NCI-H82 (cell line): ENCODE data around the gene YIPF3.
"Not testable (repeated sequence)": the region's sequence is repeated elsewhere in the genome, so short reads cannot be mapped to it uniquely, and the experiment has no call there.

Experiments
- DNase-seq: peaks from one replicate; lab custom pipeline; 2025; lab: John Stamatoyannopoulos, UW

Gene YIPF3

DNA sequence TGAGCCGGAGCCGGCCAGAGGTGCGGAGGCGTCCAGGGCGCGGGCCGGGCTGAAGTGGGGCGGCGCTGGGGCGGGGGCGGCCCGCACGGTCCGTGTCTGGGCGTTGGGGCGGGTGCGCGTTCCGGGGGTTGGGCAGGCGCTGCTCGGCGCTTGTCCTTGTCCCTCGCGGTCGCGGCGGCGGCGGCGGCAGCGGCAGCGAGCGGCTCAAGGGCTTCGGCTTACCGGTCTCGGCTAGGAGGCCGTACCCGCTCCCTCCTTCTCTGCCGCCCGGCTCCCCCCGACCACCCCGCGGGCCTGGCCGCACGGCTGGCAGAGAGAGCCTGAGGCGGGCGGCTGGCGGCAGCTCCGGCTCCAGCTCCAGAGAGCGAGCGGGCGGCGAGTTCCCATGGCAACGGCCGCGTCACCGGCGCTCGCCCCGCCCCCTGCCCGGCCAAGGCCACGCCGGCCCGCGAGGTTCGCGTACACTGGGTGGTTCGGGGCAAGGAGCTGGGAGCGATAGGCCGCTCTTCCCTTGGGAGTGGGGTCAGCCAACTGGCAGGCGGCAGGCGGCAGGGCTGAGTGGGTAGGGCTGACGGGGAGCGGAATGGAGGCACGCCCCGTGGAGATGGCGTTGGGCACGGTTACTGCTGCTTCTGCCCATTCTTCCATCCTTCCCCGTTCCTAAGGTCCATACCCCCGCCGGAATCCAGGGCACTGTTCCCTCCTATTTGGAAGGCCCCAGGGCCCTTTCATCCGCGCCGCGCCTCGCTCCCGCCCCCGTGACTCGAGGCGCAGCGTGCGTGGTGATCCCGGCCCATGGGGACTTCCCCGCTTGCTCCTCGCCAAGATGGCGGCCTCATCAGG, 6.5 kb downstream of the YIPF3 start, which contains the start of gene LRRC73:
Gene LRRC73, minus strand, starts transcription at position 363 of the 843 bp plus-strand sequence. CDS start 561 bp downstream, outside the sequence.
- peak; percentile 83 for DNase-seq

DNA sequence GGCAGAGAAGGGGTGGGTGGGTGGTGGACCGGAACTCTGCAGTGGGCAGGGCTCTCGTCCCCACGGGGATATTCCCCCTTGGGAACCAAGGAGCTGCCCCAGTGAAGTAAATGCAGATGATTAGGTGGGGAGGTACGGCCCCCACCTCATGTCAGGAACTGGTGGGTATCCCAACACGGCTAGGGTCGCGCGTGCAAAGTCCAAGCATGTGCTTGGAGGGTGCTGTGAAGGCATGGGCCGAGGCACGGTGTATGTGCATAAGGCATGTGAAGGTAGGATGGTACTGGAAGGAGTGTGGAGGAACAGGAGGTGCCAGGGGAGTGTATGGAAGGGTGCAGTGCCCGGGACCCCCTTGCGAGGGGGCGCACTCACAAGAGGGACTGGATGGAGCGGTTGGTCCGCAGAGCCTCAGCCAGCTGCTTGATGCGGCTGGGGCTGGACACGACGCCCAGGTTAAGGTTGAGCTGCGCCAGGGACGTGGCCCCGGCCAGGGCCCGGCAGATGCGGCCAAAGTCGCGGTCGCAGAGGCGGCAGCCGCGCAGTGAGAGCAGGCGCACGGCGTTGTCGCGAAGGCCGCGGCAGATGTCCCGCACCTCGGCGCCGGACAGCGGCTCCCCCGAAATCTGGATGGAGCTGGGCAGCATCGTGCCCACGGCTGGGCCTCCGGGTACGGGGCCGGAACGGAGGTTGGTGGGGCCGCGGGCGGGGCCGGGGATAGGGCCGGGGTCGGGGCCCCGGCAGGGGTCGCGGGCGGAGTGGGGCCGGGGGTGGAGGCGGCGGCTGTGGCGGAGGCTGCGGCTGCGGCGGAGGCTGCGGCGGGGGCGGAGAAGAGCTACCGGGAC, 7.4 kb downstream of the YIPF3 start:
- no peak for DNase-seq

DNA sequence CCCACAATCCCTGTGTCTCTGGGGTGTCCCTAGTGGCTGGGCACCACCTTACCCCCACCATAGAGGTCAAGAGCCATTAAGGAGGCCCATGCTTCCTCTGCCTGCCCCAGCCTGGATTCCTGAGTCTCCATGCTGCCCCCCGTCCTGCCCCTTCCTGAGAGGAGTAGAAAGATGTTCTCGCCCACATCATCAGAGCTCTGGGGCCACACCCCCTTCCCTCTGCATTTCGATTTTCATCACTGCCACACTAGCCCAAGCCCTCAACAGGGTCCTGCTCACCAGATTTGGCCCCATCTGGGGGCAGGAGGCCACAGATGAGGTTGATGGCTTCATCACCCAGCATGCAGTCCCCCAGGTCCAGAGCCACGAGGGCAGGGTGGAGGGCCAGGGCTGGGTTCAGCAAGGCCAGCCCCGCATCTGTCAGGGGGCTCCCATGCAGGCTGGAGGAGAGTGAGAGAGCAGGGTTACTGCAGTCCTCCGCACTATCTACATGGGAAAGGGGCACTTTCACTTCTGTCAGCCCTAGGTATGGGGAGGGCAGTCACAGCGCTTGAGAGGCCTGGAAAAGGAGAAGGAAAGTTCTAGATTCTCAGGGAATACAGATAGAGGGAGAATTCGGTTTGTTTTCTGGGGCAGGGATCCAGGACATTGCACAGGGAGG, 8.1 kb downstream of the YIPF3 start:
- DNase-seq = no peak

DNA sequence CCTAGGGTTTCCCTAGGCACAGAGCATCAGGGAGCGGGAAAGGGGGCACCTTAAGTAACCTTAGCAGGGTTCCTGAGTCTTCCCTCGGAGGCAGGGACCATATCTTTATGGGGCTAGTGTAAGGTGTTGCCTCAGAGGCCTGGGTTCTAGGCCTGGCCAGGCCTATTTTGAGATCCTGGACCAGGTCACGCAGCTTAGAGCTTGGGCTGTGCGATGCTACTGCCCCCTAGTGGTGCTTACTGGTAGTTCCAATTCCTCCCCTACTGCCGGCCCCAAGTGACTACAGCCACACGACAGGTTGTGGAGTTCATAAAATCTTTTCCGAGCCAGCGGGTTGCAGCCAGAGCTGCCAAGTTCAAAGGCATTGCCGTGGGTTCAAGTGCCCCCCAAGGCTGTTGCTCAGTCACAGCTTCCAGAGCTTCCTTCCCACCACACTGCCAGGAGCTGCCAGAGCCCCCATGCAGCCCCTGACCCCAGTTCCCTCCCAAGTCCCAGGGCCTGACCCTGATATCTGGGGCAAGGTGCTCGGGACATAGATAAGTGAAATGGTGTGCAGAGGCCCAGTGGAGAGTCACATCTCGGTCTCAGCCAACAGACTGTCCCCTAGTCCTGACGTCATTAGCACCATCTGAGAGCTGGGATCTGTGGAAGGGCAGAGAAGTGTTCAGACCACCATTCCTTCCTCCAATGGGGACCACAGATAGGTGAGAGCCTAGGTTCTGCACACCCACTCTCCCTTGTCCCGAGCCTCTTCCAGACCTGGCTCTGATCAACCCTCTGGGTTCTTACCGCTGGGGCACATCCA, 9.9 kb downstream of the YIPF3 start:
- peak; percentile 89 for DNase-seq

DNA sequence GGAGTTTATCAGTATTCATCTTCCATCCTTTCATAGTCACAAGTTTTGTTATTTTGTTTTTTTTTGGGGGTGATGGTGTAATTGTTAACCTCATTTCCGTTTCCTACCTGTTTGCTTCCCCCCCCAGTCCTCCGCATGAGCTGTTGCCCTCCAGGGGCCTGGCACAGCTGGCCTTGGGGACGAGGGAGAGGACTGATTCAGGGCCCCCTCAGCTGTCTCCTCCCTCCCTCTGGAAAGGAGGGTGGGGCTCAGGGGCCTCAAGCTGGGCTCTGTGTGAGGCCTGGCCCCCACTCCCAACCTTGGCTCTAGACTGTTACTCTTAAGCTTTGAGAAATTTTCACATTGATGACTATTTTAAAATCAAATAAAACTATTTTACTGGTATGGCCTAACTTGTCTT, 10.6 kb downstream of the YIPF3 start:
- DNase-seq = no peak

DNA sequence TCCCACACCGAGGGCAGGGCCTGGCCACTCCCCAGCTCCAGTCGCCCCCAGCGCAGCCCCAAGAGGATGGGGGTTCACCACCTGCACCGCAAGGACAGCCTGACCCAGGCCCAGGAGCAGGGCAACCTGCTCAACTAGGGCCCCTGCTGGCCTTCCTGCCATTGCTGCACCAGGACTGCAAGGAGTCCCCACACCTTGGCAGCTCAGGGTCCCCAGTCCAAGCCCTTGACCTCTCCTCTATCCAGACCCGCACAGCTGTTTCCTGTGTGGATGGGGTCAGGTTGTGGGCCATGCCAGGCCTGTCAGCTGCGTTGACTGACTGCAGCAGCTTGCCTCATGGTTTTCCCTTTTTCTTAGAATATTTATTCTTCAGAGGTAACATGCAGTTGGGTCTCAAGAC, 11.0 kb downstream of the YIPF3 start:
- no peak for DNase-seq

DNA sequence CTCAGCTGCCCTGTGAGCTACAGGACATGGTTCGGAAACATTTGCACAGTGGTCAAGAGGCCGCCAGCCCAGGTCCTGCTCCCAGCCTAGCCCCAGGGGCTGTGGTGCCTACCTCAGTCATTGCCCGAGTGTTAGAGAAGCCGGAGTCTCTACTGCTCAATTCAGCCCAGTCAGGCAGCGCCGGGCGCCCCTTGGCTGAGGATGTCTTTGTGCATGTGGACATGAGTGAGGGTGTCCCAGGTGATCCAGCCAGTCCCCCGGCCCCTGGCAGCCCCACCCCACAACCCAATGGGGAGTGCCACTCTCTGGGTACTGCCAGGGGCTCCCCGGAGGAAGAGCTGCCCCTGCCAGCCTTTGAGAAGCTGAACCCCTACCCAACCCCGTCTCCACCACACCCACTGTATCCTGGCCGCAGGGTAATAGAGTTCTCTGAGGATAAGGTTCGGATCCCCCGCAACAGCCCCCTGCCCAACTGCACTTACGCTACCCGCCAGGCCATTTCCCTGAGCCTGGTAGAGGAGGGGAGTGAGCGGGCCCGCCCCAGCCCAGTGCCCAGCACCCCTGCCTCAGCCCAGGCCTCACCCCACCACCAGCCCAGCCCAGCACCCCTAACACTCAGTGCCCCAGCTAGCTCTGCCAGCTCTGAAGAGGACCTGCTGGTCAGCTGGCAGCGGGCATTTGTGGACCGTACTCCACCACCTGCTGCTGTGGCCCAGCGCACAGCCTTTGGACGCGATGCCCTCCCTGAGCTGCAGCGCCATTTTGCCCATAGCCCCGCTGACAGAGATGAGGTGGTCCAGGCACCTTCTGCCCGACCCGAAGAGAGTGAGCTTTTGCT, 11.8 kb downstream of the YIPF3 start:
- no peak for DNase-seq

DNA sequence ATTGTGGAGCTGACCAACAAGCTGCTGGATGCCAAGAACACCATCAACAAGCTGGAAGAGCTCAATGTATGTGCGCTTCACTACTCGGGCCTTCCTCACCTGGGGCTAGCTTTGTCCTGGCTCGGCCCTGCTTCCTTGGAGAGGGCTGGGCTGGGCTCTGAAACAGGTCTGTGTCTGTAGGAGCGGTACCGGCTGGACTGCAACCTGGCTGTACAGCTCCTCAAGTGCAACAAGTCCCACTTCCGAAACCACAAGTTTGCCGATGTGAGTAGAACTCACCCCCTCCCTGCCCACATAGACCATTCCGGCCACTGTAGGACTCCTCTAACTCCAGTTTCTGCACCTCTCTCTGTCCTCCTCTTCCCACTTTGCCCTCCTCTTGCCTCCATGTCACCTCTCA, 13.3 kb downstream of the YIPF3 start:
- DNase-seq = no peak

DNA sequence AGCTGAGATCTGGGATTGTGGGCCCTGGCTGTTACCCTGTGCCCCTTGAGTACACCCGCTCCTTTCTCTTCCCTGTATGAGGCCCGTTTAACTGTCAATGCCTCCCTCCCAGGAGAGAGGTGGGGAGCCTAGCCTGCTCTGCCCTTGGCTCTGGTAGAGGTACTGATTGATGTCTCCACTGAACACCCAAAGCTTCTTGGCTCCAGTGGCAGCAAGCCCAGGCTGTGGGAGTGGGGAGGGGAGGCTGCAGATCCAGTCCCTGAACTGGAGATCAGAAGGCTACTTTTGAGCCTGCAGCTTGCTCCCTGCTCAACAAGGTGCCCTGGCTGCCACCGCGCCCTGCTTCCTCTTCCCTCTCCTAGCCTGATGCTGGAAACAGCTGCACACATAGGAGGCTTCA, 14.1 kb downstream of the YIPF3 start:
- no peak for DNase-seq

DNA sequence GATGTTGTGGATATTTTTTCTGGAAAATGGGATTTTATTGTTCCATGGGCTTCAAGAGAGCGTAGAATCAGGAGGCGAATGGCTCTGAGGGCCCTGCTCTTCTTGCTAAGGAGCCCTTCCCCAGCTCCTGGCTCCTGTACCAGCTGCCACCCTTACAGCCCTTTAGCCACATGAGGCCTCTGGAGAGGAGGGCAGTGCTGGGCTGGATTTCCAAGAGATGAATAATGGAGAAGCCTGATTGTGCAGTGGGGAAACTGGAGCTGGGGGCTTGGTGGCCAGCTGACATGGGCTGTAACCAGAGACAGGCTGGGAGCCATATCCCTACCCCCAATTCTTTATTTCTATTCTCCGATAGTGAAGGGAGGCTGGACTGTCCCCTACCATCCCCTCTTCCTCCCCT, 15.8 kb downstream of the YIPF3 start:
- DNase-seq = no peak

DNA sequence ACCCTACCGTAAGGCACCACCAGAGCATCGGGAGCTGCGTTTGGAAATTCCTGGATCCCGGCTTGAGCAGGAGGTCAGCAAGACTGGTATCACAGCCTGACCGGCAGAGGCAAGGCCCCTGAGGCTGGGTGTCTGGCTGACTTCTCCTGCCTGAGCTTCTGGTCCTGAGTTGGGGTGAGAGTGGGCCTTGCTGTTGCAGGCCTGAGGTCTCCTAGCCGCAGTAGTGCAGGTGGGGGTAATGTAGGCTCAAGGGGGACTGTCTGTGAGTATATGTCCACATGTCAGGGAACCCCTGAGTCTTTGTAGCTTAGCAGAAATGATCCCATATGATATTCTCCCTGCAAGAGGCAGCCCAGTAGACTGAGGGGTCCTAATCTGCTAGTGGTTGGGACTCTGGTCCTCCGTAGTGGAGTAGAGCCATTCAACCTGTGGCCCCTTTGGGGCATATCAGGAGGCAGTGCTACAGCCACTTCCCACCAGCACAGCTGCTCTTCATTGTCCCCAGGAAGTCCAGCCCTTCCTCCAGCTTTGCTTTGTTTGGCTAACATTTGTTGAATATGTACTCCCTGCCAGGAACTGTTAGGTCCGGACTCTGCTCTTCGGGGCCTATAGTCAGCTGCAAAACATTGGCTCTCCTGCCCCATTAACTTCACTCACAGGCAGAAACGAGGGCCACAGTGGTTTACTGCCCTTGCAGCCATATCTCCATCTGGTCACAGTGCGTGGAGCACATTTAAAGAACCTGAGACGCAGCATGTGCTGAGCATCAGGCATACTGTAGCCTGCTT, 17.5 kb downstream of the YIPF3 start:
- no peak for DNase-seq

DNA sequence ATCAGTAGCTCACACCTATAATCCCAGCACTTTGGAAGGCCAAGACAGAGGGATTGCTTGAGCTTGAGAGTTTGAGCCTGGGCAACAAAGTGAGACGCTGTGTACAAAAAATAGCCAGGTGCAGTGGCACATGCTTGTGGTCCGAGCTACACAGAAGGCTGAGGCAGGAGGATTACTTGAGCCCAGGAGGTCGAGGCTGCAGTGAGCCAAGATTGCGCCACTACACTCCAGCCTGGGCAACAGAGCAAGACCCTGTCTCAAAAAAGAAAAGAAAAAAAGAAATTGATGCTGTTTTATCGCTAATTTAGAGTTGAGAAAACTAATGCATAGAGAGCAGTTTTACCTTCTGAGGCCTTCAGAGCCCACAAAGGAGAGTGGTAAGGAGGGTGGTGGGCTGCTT, 18.4 kb downstream of the YIPF3 start:
- DNase-seq = not testable (repeated sequence)

DNA sequence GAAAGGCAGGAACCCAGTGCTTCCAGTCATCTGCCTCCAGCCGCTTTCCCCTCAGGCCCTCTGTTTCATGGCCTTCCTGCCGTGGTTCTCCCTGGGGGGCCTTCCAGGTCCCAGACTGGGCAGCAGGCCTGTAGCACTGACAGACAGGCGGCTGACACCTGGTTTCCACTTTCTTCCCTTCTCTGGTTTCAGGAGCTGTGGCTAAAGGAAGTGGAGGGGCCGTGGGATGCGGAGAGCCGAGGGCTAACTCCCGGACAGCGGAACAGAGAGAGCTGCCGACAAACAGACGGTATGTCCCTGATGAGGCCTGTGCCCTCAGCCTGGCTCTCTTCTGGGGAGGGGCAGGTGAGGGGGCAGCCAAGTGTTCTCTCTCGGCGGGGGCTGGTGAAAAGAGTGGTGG, 19.0 kb downstream of the YIPF3 start:
- DNase-seq = no peak

DNA sequence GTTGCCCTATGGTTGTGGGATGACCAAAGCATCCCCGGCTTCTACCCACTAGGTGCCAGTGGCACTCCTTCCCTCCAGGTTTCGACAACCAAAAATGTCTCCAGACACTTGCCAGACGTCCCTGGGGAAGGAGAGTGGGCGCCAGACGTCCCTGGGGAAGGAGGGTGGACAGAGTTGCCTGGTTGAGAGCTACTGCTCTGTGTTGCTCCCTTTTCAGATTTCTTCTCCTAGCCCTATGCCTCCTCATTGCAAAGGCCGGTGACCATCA, 19.7 kb downstream of the YIPF3 start:
- no peak for DNase-seq

DNA sequence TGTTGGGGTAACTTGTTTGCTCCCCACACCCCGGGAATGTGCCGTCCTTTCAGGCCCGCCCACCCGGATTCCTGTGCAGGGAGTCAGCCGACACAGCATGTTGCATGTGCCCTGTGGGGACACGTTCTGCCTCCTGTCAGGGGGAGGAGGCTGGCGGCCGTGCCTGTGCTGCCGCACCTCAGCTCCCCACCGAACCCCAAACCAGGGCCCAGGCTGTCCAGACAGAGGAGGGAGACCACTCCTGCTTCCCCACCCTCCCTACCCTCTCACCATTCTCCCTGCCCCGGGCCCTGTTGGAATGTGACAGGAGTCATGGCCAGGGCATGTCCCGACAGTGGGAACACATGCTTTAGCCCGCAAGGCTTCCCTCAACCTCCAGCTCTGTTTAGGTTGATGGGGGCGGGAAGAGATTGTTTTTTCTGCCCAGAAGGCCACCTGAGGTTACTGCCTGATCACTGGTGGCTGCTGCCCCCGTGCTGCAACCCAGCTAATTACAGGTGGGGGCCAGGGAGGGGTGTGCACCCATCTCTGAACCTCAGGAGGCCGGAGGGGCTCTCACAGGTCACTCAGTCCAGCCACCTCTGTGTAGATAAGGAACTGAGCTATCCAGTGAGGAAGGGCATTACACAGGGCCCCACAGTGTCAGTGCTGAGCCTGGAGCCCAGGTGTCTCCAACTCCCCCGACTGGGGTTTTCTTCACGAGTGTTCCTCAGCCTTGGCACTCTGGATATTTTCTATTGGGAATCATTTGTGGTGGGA, 20.2 kb downstream of the YIPF3 start:
- peak; percentile 68 for DNase-seq

DNA sequence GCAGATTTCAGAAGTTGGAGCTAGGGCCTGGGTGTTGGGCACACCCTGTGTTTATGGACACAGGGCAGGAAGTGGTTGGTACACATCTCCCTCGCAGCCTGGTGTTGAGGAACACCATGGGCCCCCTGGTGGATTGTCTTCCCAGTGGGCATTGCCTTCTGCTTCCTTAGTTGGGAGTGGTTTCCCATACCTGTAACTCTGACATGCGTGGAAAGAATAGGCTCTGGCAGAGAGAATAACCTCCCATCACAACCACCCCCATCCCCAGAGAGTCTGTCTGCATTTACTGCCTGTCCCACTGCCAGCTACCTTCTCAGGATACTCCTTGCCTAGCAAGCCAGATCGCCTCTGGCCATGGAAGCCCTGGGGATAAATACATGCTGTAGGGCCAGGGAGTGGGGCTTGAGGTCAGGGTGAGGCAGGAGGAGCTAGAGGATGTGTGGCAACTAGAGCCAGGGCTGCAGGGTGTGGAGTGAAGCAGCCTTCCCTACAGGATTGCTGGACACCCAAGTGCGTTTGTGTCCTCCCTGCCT, 21.3 kb downstream of the YIPF3 start:
- peak; percentile 42 for DNase-seq

DNA sequence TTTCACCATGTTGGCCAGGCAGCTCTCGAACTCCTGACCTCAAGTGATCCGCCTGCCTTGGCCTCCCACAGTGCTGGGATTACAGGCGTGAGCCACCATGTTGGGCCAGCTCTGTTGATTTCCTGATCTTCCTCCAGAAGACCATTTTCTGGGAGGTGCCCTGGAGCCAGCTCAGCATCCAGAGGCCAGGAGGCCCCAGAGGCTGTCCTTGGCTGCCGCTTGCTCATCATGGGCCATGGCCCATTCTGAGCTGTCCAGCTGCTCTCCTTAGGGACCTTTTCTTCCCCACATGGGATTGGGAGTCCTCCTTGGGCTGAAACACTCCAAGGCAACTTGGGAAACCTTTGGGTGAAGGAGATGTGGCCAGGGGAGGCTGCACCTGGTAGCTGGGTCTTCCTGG, 22.0 kb downstream of the YIPF3 start:
- no peak for DNase-seq

DNA sequence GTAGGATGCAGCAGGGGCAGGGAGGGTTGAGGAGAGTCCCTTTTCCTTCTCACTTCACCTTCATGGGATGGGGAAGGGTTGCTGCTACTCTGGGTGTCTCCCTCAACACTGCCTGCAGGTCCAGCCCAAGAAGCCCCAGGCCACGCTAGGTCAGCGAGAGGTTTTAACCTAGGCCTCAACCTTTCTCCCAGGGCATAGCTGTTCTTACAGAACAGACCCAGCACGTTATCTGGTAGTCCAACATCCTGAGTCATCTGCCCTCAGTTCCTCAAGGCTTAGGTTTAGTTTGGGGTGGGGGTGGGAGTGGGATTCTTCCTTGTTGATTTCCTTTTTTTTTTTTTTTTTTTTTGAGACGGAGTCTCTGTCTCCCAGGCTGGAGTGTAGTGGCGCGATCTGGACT, 22.4 kb downstream of the YIPF3 start:
- DNase-seq = no peak

DNA sequence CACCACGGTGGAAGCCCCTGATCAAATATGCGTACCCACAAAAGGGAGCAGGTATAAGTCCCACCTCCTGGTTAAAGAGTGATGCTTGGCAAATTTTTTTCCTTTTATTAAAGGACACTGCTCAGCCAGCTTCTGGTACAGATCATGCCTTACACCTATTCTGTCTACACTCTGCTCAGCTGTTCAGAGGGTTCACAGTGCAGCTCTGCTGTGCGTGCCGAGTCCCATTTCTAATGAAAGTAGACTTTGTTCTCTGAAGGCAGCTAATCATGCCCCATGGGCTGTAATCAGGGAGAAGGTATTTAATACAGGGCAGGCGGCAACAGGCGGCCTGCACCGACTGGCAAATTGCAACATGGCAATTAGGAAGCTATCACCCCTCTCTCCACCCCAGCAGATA, 22.9 kb downstream of the YIPF3 start:
- DNase-seq = no peak
